B cell (primary cell): Measurements from ENCODE around the gene AGXT2. TPM values are rescaled to one million over a fixed set of nuclear protein-coding genes. Genes with fewer than 3 reads are reported as not detected.
"Not testable (repeated sequence)": the region's sequence is repeated elsewhere in the genome, so short reads cannot be mapped to it uniquely, and the experiment has no call there.

Experiments used
- ATAC-seq: fragments of 200-7000 bp; cut with Tn5 transposase; one replicate; pipeline ENCODE4 v1.10.0; 2021; ENCODE audit warnings: low read depth, mild to moderate bottlenecking, moderate number of reproducible peaks, moderate library complexity
- CTCF ChIA-PET: fragments of 350-600 bp; sonication (Branson Sonifier 250); formaldehyde crosslinking; loops from one replicate; lab custom pipeline; 2021; ENCODE audit warnings: antibody characterized with exemption, inconsistent platforms; lab: Charles Lee
- POLR2A ChIA-PET: fragments of 350-600 bp; sonication (Branson Sonifier 250); formaldehyde crosslinking; loops from one replicate; lab custom pipeline; 2021; ENCODE audit warnings: antibody characterized with exemption; lab: Charles Lee
- DNase-seq: peaks from one replicate; pipeline ENCODE4 v3.0.0; 2013
- H2AFZ ChIP-seq: 2 replicates; pipeline ENCODE4 v1.6.1; 2012; ENCODE audit warnings: mild to moderate bottlenecking, low read depth, low read length; ENCODE audit not compliant: insufficient read depth, poor library complexity, severe bottlenecking
- H3K27ac ChIP-seq, 2 donors: 1 replicate in 1 of 2; 2 replicates in 1 of 2; pipeline ENCODE4 v1.5.1; 2012 to 2013; ENCODE audit warnings: low read length in 2 of 2, mild to moderate bottlenecking in 2 of 2, moderate library complexity in 1 of 2
- H3K27me3 ChIP-seq, 4 experiments: fragments of 200-600 bp in 1 of 4; sonication (generic) in 1 of 4; replicated peaks in 1 of 4; 1 replicate in 2 of 4; 2 replicates in 2 of 4; pipeline versions ENCODE4 v1.6.1 to v1.7.0; 2013 to 2016; ENCODE audit warnings: low read length in 3 of 4, mild to moderate bottlenecking in 2 of 4, mixed read lengths in 1 of 4, moderate library complexity in 1 of 4; ENCODE audit not compliant: insufficient read depth in 4 of 4, control insufficient read depth in 3 of 4; ENCODE audit errors: control extremely low read depth in 1 of 4
- H3K36me3 ChIP-seq, 2 experiments: replicated peaks in 1 of 2; 1 replicate in 1 of 2; 2 replicates in 1 of 2; pipeline versions ENCODE4 v1.6.1 to v1.7.1; 2013; ENCODE audit warnings: low read length in 1 of 2; ENCODE audit not compliant: insufficient read depth in 2 of 2, control insufficient read depth in 1 of 2; ENCODE audit errors: control extremely low read depth in 1 of 2, extremely low read depth in 1 of 2
- H3K4me1 ChIP-seq, 2 donors: fragments of 200-600 bp in 1 of 2; sonication (generic) in 1 of 2; 1 replicate in 1 of 2; 2 replicates in 1 of 2; pipeline versions ENCODE4 v1.5.1 to v1.6.1; 2013 to 2017; ENCODE audit warnings: low read length in 2 of 2; ENCODE audit not compliant: control insufficient read depth in 2 of 2, insufficient read depth in 2 of 2
- H3K4me2 ChIP-seq: replicated peaks from 2 replicates; pipeline ENCODE3; 2012; ENCODE audit warnings: mild to moderate bottlenecking, low read depth, low read length; ENCODE audit not compliant: poor library complexity, severe bottlenecking
- H3K4me3 ChIP-seq, 5 experiments: fragments of 200-600 bp in 1 of 5; sonication (generic) in 1 of 5; 1 replicate in 3 of 5; 2 replicates in 2 of 5; pipeline versions ENCODE4 v1.5.1 to v1.7.0; 2011 to 2016; ENCODE audit warnings: low read length in 4 of 5, mild to moderate bottlenecking in 4 of 5, low read depth in 2 of 5, control low read depth in 1 of 5, moderate library complexity in 1 of 5; ENCODE audit not compliant: insufficient read depth in 1 of 5; ENCODE audit errors: control extremely low read depth in 1 of 5, extremely low read depth in 1 of 5
- H3K79me2 ChIP-seq: fragments of 200-600 bp; sonication (generic); one replicate; pipeline ENCODE4 v1.6.0; 2016; ENCODE audit warnings: low read length; ENCODE audit not compliant: control insufficient read depth, insufficient read depth
- H3K9ac ChIP-seq: fragments of 200-600 bp; sonication (generic); 2 replicates; pipeline ENCODE4 v1.6.1; 2017; ENCODE audit warnings: mild to moderate bottlenecking, low read length, moderate library complexity
- H3K9me3 ChIP-seq, 3 donors: one replicate each; pipeline versions ENCODE4 v1.6.1 to v1.7.1; 2013; ENCODE audit warnings: low read length in 2 of 3; ENCODE audit not compliant: control insufficient read depth in 2 of 3, insufficient read depth in 1 of 3; ENCODE audit errors: control extremely low read depth in 1 of 3
- H4K20me1 ChIP-seq: 2 replicates; pipeline ENCODE4 v1.6.0; 2012; ENCODE audit warnings: mild to moderate bottlenecking, low read length; ENCODE audit not compliant: insufficient read depth, control insufficient read depth, poor library complexity, severe bottlenecking
- H3K27ac Mint-ChIP-seq: one replicate; pipeline ENCODE4 v1.8.0; 2021; ENCODE audit warnings: mixed read lengths
- H3K27me3 Mint-ChIP-seq: one replicate; pipeline ENCODE4 v1.8.0; 2021; ENCODE audit warnings: mixed read lengths
- H3K4me1 Mint-ChIP-seq: one replicate; pipeline ENCODE4 v1.8.0; 2021; ENCODE audit warnings: mixed read lengths
- H3K4me3 Mint-ChIP-seq: one replicate; pipeline ENCODE4 v1.8.0; 2021; ENCODE audit warnings: mixed read lengths
- H3K9me3 Mint-ChIP-seq: one replicate; pipeline ENCODE4 v1.8.0; 2022; ENCODE audit warnings: mixed read lengths; ENCODE audit not compliant: insufficient read depth
- EZH2 ChIP-seq: IDR thresholded peaks from 2 replicates; pipeline ENCODE4 v1.6.1; 2012; ENCODE audit warnings: borderline replicate concordance, low read depth, mild to moderate bottlenecking, moderate library complexity, low read length; ENCODE audit not compliant: insufficient read depth, poor library complexity, severe bottlenecking
- WGBS: methylation state at CpG from one replicate; pipeline ENCODE4 v1.1.5; 2013; ENCODE audit warnings: missing lambda C conversion rate; ENCODE audit not compliant: insufficient coverage; 5-methylcytosine and 5-hydroxymethylcytosine counted together
- intact Hi-C: fragments of 100-400 bp; cut with micrococcal nuclease; formaldehyde crosslinking; loops from one replicate; pipeline ENCODE4 v1.10.0; 2022
- polyA plus RNA-seq: library from polyadenylated mRNA; depleted of rRNA; stranded (reverse); fragments of >200 nt; gene quantifications from 2 replicates; pipeline ENCODE4 v1.2.3, GENCODE V29; 2012
- total RNA-seq, 2 donors: library from RNA; stranded (reverse); fragments of 120-200 nt in 1 of 2; gene quantifications; 1 replicate in 1 of 2; 2 replicates in 1 of 2; pipeline versions ENCODE4 v1.2.3 to v1.2.4, GENCODE V29; 2013 to 2022
- TF ChIP-seq, protein P1 (sequence below): fragments of 200-600 bp; IDR thresholded peaks from one replicate; pipeline ENCODE4 v1.8.0; 2022; ENCODE audit warnings: antibody characterized with exemption, mild to moderate bottlenecking

Gene AGXT2
- total and polyA plus RNA-seq, 2 donors (not counting 1 experiment from before 2014, with no cell fraction given), result not detected

DNA sequence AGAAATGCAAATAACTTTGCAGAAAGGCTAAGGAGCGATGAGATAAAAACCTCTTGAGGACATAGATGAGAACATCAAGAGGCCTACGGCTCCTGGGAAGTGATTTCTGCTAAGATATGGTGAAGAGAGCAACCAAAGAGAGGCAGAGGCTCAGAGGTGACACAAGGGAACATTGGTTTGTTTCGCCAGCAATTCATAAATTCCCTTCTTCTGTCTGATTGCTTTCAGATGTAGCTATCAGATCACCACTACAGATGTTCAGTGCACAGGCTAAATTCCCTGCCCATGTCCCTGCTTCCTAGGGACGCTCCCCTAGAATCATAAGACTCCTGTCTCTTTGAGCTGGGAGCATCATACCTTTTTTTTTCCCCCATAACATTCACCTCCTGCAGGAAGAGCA is 11.2 kb downstream of the AGXT2 start:
- no peaks in the 10 kb centered on the region for H3K9me3 ChIP-seq
- H4K20me1 ChIP-seq, result no peaks in the 10 kb centered on the region
- WGBS, result 88% methylated on average over 3 of the region's 4 CpGs
- DNase-seq, result no peak
- H3K9me3 Mint-ChIP-seq, result no peaks in the 10 kb centered on the region
- H3K9ac ChIP-seq, result no peak overlapping the region
- intact Hi-C loops, result no loop called here
- H3K4me1 ChIP-seq, result no peaks in the 10 kb centered on the region
- no peak overlapping the region for H3K27ac ChIP-seq
- no peak overlapping the region for H3K4me2 ChIP-seq
- no peak overlapping the region for H3K27ac Mint-ChIP-seq
- TF ChIP-seq, protein P1, sequence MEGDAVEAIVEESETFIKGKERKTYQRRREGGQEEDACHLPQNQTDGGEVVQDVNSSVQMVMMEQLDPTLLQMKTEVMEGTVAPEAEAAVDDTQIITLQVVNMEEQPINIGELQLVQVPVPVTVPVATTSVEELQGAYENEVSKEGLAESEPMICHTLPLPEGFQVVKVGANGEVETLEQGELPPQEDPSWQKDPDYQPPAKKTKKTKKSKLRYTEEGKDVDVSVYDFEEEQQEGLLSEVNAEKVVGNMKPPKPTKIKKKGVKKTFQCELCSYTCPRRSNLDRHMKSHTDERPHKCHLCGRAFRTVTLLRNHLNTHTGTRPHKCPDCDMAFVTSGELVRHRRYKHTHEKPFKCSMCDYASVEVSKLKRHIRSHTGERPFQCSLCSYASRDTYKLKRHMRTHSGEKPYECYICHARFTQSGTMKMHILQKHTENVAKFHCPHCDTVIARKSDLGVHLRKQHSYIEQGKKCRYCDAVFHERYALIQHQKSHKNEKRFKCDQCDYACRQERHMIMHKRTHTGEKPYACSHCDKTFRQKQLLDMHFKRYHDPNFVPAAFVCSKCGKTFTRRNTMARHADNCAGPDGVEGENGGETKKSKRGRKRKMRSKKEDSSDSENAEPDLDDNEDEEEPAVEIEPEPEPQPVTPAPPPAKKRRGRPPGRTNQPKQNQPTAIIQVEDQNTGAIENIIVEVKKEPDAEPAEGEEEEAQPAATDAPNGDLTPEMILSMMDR, result no peak
- TF ChIP-seq EZH2, result no peak
- ATAC-seq, result no peak
- peaks cover 0 to 6% (median 0%) of the 10 kb centered on the region in 4 experiments for H3K27me3 ChIP-seq
- H3K4me3 Mint-ChIP-seq, result no peak overlapping the region
- no peak overlapping the region for H2AFZ ChIP-seq
- H3K36me3 ChIP-seq, result no peaks in the 10 kb centered on the region
- no peaks in the 10 kb centered on the region for H3K4me1 Mint-ChIP-seq
- no peak overlapping the region for H3K4me3 ChIP-seq
- peaks cover 22% of the 10 kb centered on the region for H3K27me3 Mint-ChIP-seq
- ChIA-PET CTCF (no interaction called here), POLR2A (no interaction called here)
- no peaks in the 10 kb centered on the region for H3K79me2 ChIP-seq

DNA sequence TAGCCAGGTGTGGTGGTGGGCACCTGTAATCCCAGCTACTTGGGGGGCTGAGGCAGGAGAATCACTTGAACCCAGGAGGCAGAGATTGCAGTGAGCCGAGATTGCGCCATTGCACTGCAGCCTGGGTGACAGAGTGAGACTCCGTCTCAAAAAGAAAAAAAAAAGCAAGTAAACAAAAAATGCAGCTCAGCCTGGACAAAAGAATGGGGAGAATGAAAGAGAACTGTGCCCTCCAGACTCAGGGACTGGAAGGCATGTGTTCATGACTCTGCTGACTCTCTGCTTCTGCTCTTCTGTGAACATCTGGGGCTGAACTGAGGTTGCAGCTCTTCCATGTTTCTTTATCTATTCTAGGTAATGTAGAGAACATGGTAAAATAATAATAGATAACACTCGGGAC is 11.8 kb downstream of the AGXT2 start:
- peaks cover 22% of the 10 kb centered on the region for H3K27me3 Mint-ChIP-seq
- H3K27ac Mint-ChIP-seq, POLR2A ChIA-PET, H3K9me3 Mint-ChIP-seq, H3K9ac ChIP-seq, H3K4me3 Mint-ChIP-seq, H3K36me3 ChIP-seq, CTCF ChIA-PET, H4K20me1 ChIP-seq, H3K27ac ChIP-seq, DNase-seq, ATAC-seq, H2AFZ ChIP-seq, H3K27me3 ChIP-seq, H3K4me2 ChIP-seq, H3K4me3 ChIP-seq, H3K9me3 ChIP-seq, H3K4me1 Mint-ChIP-seq, H3K79me2 ChIP-seq, H3K4me1 ChIP-seq, intact Hi-C loops: not testable (repeated sequence)
- 71% methylated on average over 1 of the region's 4 CpGs for whole genome bisulfite sequencing
